ENCODE results near the gene NKD1.

DNA sequence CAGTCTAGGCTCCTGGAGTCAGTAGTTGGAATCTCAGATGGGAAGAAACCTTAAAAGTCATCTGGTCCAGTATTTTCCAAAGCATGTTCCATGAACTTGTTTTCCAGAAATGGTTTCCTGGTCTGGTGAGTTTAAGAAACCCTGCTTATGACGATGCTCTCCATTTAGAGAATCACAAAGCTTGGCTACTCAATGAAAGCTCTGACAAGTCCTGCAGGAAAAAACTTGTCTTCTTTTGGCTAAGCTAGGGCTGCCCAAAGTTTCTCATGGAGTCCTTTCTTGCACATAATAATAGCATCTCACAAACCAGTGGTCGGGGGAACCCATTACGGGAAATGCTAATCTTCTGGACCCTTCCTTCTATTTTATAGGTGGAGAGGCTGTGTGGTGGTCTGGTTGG lies 5.5 kb upstream of the NKD1 start:
- no peak for TF ChIP-seq CTCF (IDR thresholded peaks at IDR 0.05)
- TF ChIP-seq POLR2A (IDR thresholded peaks at IDR 0.05) = no peak
